Astrocyte of the spinal cord (primary cell): ENCODE data around the gene CLPSL1.

ENCODE experiments used
- DNase-seq: peaks from one replicate; pipeline ENCODE4 v3.0.0; 2011; ENCODE audit warnings: low read depth, low spot score
- H3K4me3 ChIP-seq: 2 replicates; pipeline ENCODE4 v1.5.1; 2011; ENCODE audit warnings: low read depth, mild to moderate bottlenecking, low read length, moderate library complexity
- in situ Hi-C: cut with HindIII; loops from 2 replicates; pipeline ENCODE4 v1.10.0; 2017; ENCODE audit warnings: low sequenced_read_pairs
- TF ChIP-seq, protein P1 (sequence below): IDR thresholded peaks from 2 replicates; pipeline ENCODE4 v1.5.1; 2012; ENCODE audit warnings: low read depth, mild to moderate bottlenecking, low read length, inconsistent platforms

The CLPSL1 gene

DNA sequence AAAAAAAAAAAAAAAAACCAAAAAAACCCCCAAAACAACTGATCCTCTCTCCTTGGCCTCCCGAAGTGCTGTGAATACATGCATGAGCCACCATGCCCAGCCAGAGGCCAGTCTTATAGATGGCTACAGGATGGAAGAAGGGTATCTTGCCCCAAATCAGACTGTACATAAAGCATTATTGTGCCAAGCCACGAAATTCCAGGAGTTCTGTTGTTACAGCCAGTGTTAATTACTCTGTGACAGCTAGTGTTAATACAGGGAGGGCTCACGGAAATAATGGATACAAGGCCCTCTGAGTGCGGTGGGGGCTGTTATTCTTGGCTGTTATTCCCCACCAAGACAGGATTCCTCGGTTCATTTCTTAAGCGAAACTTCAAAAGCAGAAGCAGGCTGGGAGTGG lies 5.8 kb upstream of the CLPSL1 start:
- TF ChIP-seq, protein P1, sequence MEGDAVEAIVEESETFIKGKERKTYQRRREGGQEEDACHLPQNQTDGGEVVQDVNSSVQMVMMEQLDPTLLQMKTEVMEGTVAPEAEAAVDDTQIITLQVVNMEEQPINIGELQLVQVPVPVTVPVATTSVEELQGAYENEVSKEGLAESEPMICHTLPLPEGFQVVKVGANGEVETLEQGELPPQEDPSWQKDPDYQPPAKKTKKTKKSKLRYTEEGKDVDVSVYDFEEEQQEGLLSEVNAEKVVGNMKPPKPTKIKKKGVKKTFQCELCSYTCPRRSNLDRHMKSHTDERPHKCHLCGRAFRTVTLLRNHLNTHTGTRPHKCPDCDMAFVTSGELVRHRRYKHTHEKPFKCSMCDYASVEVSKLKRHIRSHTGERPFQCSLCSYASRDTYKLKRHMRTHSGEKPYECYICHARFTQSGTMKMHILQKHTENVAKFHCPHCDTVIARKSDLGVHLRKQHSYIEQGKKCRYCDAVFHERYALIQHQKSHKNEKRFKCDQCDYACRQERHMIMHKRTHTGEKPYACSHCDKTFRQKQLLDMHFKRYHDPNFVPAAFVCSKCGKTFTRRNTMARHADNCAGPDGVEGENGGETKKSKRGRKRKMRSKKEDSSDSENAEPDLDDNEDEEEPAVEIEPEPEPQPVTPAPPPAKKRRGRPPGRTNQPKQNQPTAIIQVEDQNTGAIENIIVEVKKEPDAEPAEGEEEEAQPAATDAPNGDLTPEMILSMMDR: no peak
- no peak for DNase-seq
- no peak overlapping the region for H3K4me3 ChIP-seq
- in situ Hi-C loops: no loop called here

DNA sequence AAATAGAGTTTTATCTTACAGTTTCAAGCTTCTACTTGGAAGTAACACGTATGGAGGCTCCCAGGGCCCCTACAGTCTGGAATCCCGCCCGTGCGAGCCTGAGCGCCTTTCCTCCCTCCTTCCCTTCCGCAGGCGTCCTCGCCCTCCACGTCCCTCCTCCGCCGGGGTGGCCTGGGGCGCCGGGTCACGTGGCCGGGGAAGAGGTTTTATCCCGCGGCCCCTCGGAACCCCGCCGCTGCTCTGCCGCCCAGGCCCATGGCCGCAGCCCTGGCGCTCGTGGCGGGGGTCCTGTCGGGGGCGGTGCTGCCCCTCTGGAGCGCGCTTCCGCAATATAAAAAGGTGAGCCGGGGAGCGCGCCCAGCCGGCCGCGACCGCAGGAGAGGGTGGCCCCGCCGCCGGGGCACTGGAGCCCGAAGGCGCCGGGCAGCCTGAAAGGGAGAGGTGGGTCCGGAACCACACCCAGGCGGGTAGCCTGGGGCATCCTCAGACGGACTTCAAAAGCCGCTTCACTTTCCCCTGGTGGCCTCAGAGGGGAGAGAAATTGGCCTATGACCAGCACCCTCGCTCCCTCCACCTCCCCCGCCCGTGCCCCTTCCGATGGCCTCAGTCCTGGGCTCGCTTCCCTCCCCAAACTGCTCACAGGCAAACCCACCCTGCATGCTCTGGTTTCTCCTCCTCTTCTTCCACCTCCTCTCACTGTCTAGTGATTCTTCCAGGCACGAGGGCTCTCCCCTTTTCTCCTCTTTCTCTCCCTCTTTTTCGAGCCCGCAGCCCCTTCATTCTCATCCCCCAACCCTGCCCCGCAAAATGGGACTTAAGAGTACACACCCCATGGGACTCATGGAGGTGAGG lies 4.2 kb upstream of the CLPSL1 start, which contains the start of gene CLPSL2:
CLPSL2 (plus strand) TSS at position 235 of the 852 bp plus-strand sequence; CDS start at position 256, 21 bp downstream.
- H3K4me3 ChIP-seq: peak within 1 kb of the TSS; percentile 27
- in situ Hi-C loops: no loop called here
- TF ChIP-seq, protein P1: no peak
- no peak for DNase-seq

DNA sequence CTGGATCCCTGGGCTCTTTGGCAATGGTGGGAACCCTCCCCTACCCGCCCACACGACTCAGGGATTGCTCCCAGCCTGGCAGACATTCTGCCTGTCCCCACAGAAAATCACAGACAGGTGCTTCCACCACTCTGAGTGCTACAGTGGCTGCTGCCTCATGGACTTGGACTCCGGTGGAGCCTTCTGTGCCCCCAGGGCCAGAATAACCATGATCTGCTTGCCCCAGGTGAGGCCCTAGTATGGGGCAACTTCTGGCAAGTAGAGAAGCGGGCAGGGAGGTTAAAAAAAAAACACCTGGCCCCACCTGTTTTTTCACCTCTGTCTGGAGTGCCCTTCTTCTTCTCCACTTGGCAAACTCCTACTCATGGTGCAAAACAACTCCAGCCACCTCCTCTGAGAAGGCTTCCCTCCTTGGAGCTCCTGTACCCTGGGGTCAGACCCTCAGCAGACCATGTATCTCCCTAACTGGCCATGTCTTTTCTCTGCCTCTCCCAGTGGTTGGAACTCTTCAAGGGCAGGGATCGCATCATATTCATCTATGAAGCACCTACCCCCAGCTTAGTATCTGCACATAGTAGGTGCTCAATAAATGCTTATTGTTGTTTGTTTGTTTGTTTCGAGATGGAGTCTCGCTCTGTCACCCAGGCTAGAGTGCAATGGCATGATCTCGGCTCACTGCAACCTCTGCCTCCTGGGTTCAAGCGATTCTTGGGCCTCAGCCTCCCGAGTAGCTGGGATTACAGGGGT lies 3.3 kb upstream of the CLPSL1 start:
- no peak overlapping the region for H3K4me3 ChIP-seq
- TF ChIP-seq, protein P1: no peak
- in situ Hi-C loops: no loop called here
- DNase-seq: no peak

DNA sequence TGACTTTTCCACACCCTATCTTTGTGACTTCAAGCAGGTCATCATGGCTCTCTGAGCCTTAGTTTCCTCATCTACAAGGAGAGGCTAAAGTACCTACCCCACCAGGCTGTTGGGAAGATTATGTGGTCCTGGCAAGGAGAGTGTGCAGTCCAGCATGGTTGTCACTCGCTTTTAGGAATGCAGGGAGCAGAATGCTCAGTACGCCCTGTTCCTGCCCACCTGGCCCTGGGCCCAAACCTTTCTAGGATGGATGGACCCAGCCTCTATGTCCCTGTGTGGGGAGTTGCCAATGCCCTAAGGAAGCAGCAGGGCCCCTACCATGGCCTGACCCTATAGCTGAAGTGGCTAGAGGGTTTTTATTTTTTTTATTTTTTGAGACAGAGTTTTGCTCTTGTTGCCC lies 2.4 kb upstream of the CLPSL1 start:
- in situ Hi-C loops: no loop called here
- no peak overlapping the region for H3K4me3 ChIP-seq
- DNase-seq: no peak
- TF ChIP-seq, protein P1: no peak

DNA sequence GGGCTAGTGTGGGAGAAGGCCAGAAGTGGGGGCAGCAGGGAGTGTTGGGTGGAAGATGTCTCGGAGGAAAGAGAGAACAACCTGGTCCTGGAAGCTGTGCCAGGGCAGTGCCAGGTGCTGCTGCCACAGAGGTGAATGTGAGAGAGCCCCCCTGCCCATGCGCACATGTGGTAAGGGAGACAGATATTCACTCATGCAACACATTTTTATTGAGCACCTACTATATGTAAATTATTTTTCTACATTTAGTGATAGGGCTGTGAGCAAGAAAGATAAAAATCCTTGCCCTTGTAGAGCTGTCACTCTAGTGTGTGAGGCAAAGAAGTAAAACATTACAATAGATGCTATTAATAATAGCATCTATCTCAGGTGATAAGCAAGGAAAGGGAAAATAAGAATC lies 471 bp downstream of the CLPSL1 start:
- no peak for DNase-seq
- H3K4me3 ChIP-seq: no peak overlapping the region
- in situ Hi-C loops: no loop called here
- TF ChIP-seq, protein P1: no peak

DNA sequence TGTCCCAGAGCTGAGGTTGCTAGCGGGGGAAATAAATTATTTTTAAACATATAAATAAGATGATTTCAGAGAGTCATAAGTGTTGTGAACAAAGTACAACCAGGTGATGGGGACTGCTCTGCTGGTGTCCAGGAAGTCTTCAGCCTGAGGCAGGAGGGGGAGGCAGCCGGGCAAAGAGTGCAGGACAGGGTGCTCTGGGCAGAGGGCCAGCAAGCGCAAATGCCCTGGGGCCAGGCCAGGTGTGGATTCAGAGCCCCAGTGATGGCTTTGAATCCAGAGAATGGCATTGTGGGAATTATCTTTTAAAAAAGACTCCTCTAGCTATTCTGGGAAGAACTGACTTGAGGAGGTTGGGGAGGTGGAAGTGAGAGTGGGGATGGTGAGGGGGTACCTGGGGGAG lies 1.6 kb downstream of the CLPSL1 start:
- in situ Hi-C loops: no loop called here
- DNase-seq: no peak
- TF ChIP-seq, protein P1: no peak
- no peak overlapping the region for H3K4me3 ChIP-seq
